Measurements from ENCODE around the gene CRY1.

Gene CRY1

DNA sequence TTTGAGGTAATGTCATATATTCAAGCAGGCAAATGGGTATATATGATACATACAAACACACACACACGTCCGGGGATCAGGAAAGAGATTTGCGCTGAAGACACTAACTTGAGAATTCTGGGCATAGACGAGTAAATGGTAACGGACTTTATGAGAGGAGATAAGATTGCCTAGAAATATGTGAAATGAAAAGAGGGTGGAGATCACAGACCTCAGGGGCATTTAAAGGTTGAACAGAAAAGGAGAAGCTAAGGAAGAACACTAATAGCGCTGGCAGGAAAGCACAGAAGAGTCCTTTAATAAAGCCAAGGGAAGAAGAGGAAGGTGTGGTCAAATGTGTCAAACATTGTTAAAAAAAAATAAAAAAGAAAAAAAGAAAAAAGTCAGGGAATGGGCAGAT, 13.1 kb downstream of the CRY1 start:
- TF ChIP-seq FOXP2 (optimal IDR thresholded peaks at IDR 0.05; ENCODE audit: borderline replicate concordance, extremely low read depth, extremely low read length, insufficient read depth) (no peak), TAF1 (IDR thresholded peaks at IDR 0.05; ENCODE audit: borderline replicate concordance, insufficient read depth, low read length) (no peak), POLR2AphosphoS5 (IDR thresholded peaks at IDR 0.05; ENCODE audit: low read depth, low read length) (no peak), SIN3A (IDR thresholded peaks at IDR 0.05; ENCODE audit: borderline replicate concordance, insufficient read depth, low read length) (no peak), REST (IDR thresholded peaks at IDR 0.05; ENCODE audit: insufficient read depth in 1 of 2, low read depth in 2 of 2, low read length in 2 of 2) (no peak)

GRCh38 chr12:107079172-107080011, 14.0 kb downstream of the CRY1 start:
- TF ChIP-seq REST (IDR thresholded peaks at IDR 0.05; ENCODE audit: insufficient read depth in 1 of 2, low read depth in 2 of 2, low read length in 2 of 2) = no peak
- TF ChIP-seq SIN3A (IDR thresholded peaks at IDR 0.05; ENCODE audit: borderline replicate concordance, insufficient read depth, low read length) = no peak
- no peak for TF ChIP-seq FOXP2 (optimal IDR thresholded peaks at IDR 0.05; ENCODE audit: borderline replicate concordance, extremely low read depth, extremely low read length, insufficient read depth)
- TF ChIP-seq TAF1 (IDR thresholded peaks at IDR 0.05; ENCODE audit: borderline replicate concordance, insufficient read depth, low read length) = no peak
- TF ChIP-seq POLR2AphosphoS5 (IDR thresholded peaks at IDR 0.05; ENCODE audit: low read depth, low read length) = no peak

GRCh38 chr12:107066691-107067090, 26.7 kb downstream of the CRY1 start:
- no peak for TF ChIP-seq FOXP2 (optimal IDR thresholded peaks at IDR 0.05; ENCODE audit: borderline replicate concordance, extremely low read depth, extremely low read length, insufficient read depth)
- no peak for TF ChIP-seq POLR2AphosphoS5 (IDR thresholded peaks at IDR 0.05; ENCODE audit: low read depth, low read length)
- TF ChIP-seq SIN3A (IDR thresholded peaks at IDR 0.05; ENCODE audit: borderline replicate concordance, insufficient read depth, low read length) = no peak
- TF ChIP-seq TAF1 (IDR thresholded peaks at IDR 0.05; ENCODE audit: borderline replicate concordance, insufficient read depth, low read length) = no peak

GRCh38 chr12:107064687-107065086, 28.7 kb downstream of the CRY1 start:
- no peak for TF ChIP-seq TAF1 (IDR thresholded peaks at IDR 0.05; ENCODE audit: borderline replicate concordance, insufficient read depth, low read length)
- no peak for TF ChIP-seq SIN3A (IDR thresholded peaks at IDR 0.05; ENCODE audit: borderline replicate concordance, insufficient read depth, low read length)
- no peak for TF ChIP-seq REST (IDR thresholded peaks at IDR 0.05; ENCODE audit: insufficient read depth in 1 of 2, low read depth in 2 of 2, low read length in 2 of 2)
- TF ChIP-seq FOXP2 (optimal IDR thresholded peaks at IDR 0.05; ENCODE audit: borderline replicate concordance, extremely low read depth, extremely low read length, insufficient read depth) = no peak
- no peak for TF ChIP-seq POLR2AphosphoS5 (IDR thresholded peaks at IDR 0.05; ENCODE audit: low read depth, low read length)

DNA sequence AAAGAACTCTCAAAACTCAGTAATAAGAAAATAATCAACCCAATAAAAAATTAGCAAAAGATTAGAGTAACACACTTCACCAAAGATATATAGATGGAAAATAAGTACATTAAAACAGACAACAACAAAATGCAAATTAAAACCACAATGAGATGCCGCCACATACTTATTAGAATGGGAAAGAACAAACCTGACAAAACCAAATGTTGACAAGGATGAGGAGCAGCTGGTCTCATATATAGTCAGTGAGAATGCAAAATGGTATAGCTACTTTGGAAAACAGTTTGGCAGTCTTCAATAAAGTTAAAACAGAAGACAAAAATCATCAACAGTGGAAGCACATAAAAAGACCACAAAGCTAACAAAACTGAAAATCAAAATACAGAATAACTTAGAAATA, 29.1 kb downstream of the CRY1 start:
- TF ChIP-seq TAF1 (IDR thresholded peaks at IDR 0.05; ENCODE audit: borderline replicate concordance, insufficient read depth, low read length) (no peak), FOXP2 (optimal IDR thresholded peaks at IDR 0.05; ENCODE audit: borderline replicate concordance, extremely low read depth, extremely low read length, insufficient read depth) (no peak), REST (IDR thresholded peaks at IDR 0.05; ENCODE audit: insufficient read depth in 1 of 2, low read depth in 2 of 2, low read length in 2 of 2) (no peak), POLR2AphosphoS5 (IDR thresholded peaks at IDR 0.05; ENCODE audit: low read depth, low read length) (no peak), SIN3A (IDR thresholded peaks at IDR 0.05; ENCODE audit: borderline replicate concordance, insufficient read depth, low read length) (no peak)

Data from PFSK-1 (cell line).